Naive B cell (primary cell): ENCODE data around the gene PRDX5. TPM values are rescaled to one million over a fixed set of nuclear protein-coding genes. Genes with fewer than 3 reads are reported as not detected.
A peak's percentile ranks its signal among the peaks of the same experiment; 100 is the strongest.
"Not testable (repeated sequence)": the region's sequence is repeated elsewhere in the genome, so short reads cannot be mapped to it uniquely, and the experiment has no call there.

Source experiments
- ATAC-seq, 2 donors: fragments of 150-1000 bp; cut with Tn5 transposase; 2 replicates each; pipeline ENCODE4 v1.10.0; 2021; ENCODE audit warnings: low read depth in 2 of 2, mild to moderate bottlenecking in 2 of 2, moderate library complexity in 2 of 2
- DNase-seq: peaks from one replicate; pipeline ENCODE4 v3.0.0; 2022
- H3K27ac Mint-ChIP-seq, 6 donors: one replicate each; pipeline ENCODE4 v1.8.0; 2020 to 2022; ENCODE audit warnings: mild to moderate bottlenecking in 6 of 6, mixed read lengths in 6 of 6, moderate library complexity in 5 of 6, inconsistent platforms in 2 of 6
- H3K27me3 Mint-ChIP-seq, 3 donors: one replicate each; pipeline ENCODE4 v1.8.0; 2021 to 2022; ENCODE audit warnings: mixed read lengths in 3 of 3, mild to moderate bottlenecking in 1 of 3
- H3K36me3 Mint-ChIP-seq, 2 donors: one replicate each; pipeline ENCODE4 v1.8.0; 2020 to 2022; ENCODE audit warnings: mixed read lengths in 2 of 2, inconsistent platforms in 1 of 2, mild to moderate bottlenecking in 1 of 2
- H3K4me1 Mint-ChIP-seq, 3 donors: one replicate each; pipeline ENCODE4 v1.8.0; 2020 to 2022; ENCODE audit warnings: mixed read lengths in 3 of 3, inconsistent platforms in 1 of 3, mild to moderate bottlenecking in 1 of 3, moderate library complexity in 1 of 3
- H3K4me3 Mint-ChIP-seq, 8 donors: one replicate each; pipeline ENCODE4 v1.8.0; 2020 to 2022; ENCODE audit warnings: mild to moderate bottlenecking in 8 of 8, mixed read lengths in 8 of 8, moderate library complexity in 8 of 8, inconsistent platforms in 2 of 8
- H3K9me3 Mint-ChIP-seq, 7 donors: one replicate each; pipeline ENCODE4 v1.8.0; 2020 to 2022; ENCODE audit warnings: mixed read lengths in 7 of 7, mild to moderate bottlenecking in 5 of 7, inconsistent platforms in 2 of 7, moderate library complexity in 1 of 7
- polyA plus RNA-seq, 6 donors: library from polyadenylated mRNA; unstranded; fragments of 300-500 nt; fragmentation: Illumina TruSeq; gene quantifications; one replicate each; pipeline ENCODE4 v1.2.3, GENCODE V29; 2021; ENCODE audit warnings: low read depth in 6 of 6

Gene PRDX5
- polyA plus RNA-seq, 6 donors from 2014 or later = 229 to 385 (median 248) TPM

DNA sequence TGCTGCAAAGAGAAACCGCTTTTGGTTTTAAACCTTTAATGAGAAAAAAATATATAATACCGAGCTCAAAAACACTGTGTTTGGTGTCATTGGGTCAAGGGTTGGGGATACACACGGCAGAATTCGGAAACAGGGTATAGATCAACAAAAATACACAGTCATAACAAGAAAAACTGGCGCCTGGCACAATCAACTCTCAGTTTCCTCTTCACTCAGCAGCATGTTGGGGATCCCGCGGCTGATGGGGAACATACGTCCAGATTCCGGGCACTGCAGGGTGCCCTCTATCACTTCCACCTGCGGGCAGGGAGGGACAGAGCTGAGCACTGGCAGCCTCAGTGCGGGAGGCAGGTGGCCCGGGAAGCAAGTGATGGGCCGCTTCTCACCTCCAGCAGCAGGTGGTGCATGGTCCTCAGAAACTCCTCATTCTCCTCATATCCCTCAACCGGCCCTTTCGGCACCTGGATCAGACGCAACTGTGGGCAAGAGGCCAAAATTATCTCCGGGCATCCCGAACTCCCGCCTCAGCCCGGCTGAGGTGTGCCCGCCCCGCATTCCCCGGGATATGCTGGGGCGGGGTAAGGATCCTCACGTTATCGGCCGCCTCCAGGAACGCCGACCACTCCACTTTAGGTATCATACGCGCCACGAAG is 1.1 kb upstream of the PRDX5 start:
- no peak for DNase-seq
- Mint-ChIP-seq H3K9me3 (no peaks in the 10 kb centered on the region), H3K4me3 (peak overlapping the region; percentile 82 to 99 (median 95)), H3K36me3 (peaks cover 0 to 22% of the 10 kb centered on the region in 2 donors), H3K4me1 (peaks cover 42 to 67% (median 57%) of the 10 kb centered on the region in 3 donors), H3K27me3 (no peaks in the 10 kb centered on the region), H3K27ac (peak overlapping the region; percentile 99 to 100 (median 100))
- ATAC-seq = peak; percentile 6 to 11

DNA sequence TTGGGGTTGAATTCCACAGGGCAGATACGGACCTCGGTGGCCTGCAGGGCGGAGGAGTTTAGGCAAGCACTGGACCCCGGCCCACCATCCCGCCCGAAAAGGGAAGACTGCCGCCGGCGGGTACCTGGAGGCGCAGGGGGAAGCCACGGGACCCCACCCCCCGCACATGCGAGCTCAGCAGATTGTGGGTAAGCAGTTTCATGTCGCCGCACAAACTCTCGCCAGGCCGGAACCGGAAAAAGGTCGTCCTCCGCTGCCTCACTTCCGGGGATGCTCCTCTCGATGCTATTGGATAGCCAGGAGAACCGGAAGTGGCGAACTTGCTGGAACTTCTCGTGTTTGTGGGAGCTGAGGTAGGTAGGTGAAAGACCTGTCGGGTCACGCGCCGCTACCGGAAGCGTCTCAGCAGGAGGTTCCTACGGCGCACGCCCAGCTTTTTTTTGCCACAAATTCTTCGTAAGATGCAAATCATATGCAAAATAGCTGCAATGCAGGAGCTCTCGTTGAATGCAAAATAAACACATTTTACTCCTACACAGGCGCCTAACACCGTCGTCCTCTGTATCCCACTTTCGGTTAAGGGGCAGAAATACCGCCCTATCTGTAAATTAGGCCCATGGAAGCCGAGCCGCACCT is 478 bp upstream of the PRDX5 start, which contains the start of gene TRMT112:
Gene TRMT112 (minus strand): TSS at position 235 of the 636 bp plus-strand sequence. CDS start 33 bp downstream, at position 202.
- Mint-ChIP-seq H3K27me3 (no peaks in the 10 kb centered on the region), H3K27ac (peak within 1 kb of the TSS; percentile 99 to 100 (median 100)), H3K4me3 (peak within 1 kb of the TSS; percentile 82 to 99 (median 95)), H3K4me1 (peaks cover 41 to 66% (median 56%) of the 10 kb centered on the region in 3 donors), H3K36me3 (peaks cover 0 to 22% of the 10 kb centered on the region in 2 donors), H3K9me3 (no peaks in the 10 kb centered on the region)
- DNase-seq (peak; percentile 96), ATAC-seq (peak; percentile 72 to 73)

DNA sequence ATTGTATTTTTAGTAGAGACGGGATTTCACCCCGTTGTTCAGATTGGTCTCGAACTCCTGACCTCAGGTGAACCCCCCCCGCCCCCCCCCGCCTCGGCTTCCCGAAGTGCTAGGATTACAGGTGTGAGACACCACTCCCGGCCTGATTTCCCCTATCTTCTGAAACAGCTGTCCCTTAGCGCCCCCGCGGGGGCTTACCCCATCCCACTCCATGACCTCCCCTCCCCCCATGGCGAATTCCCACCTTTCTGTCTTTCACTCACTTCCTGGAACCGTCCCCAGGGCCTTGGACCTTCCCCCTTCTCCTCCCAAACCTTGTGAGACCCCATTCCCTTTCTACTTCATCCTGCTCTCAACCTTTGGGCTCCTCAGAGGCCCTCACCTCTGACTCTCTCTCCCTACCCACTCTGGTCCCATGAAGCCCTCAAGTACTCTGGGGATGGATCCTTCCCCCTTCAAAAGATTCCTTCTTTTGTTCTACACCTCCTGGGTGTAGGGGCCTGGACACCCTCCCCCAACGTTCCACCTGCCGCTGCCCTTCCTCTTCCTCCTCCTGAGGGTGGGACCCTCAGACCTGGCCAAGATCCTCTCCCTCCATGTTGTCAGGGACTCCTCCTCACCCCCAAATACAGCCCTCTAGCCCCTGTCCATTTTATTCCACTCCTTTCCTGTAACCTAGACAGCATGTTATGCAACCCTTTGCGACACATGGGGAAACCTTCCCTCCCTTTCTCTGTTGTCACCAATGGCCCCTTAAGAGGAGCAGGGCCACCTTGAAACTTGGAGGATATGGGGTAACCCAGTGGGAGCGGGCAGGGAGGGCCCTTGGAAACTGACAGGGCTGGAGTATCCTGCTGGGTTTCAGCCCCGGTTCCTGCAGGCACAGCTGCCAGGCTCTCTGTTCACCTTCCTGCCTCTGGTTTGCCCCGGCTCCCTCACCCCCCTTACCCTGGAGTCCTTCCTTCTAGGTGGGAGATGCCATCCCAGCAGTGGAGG is 1.1 kb downstream of the PRDX5 start:
- no peaks in the 10 kb centered on the region for H3K9me3 Mint-ChIP-seq
- H3K27ac Mint-ChIP-seq = peak overlapping the region; percentile 93 to 99 (median 96)
- H3K4me1 Mint-ChIP-seq = peaks cover 33 to 55% (median 48%) of the 10 kb centered on the region in 3 donors
- peak overlapping the region; percentile 82 to 99 (median 95) for H3K4me3 Mint-ChIP-seq
- DNase-seq = no peak
- no peaks in the 10 kb centered on the region for H3K27me3 Mint-ChIP-seq
- ATAC-seq = no peak
- H3K36me3 Mint-ChIP-seq = peaks cover 0 to 16% of the 10 kb centered on the region in 2 donors

DNA sequence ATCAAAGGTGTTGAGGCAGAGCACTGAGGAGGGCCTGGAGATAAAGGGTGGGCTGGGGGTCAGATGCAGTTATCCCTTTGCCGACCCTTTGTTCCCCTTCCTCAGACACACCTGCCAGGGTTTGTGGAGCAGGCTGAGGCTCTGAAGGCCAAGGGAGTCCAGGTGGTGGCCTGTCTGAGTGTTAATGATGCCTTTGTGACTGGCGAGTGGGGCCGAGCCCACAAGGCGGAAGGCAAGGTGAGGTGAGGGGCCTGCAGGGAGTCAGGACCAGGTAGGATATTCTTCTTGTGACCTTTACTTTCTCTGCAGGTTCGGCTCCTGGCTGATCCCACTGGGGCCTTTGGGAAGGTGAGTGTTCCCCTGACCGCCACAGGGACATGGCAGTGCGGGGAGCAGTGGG is 2.6 kb downstream of the PRDX5 start:
- H3K4me1 Mint-ChIP-seq = peaks cover 33 to 55% (median 46%) of the 10 kb centered on the region in 3 donors
- ATAC-seq (no peak), DNase-seq (no peak)
- no peaks in the 10 kb centered on the region for H3K27me3 Mint-ChIP-seq
- peak overlapping the region in 3 of 6 donors; percentile 16 to 99 (median 60) for H3K27ac Mint-ChIP-seq
- no peaks in the 10 kb centered on the region for H3K9me3 Mint-ChIP-seq
- H3K36me3 Mint-ChIP-seq = peaks cover 0 to 16% of the 10 kb centered on the region in 2 donors
- H3K4me3 Mint-ChIP-seq = peak overlapping the region in 4 of 8 donors; percentile 16 to 94 (median 64)

DNA sequence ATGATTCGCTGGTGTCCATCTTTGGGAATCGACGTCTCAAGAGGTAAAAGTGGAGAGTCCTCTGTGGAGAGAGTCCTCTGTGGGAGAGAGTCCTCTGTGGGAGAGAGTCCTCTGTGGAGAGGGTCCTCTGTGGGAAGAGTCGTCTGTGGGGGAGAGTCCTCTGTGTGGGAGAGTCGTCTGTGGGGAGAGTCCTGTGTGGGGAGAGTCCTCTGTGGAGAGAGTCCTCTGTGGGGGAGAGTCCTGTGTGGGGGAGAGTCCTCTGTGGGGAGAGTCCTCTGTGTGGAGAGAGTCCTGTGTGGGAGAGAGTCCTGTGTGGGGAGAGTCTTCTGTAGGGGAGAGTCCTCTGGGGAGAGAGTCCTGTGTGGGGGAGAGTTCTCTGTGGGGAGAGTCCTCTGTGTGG is 3.1 kb downstream of the PRDX5 start:
- DNase-seq (no peak), ATAC-seq (no peak)
- Mint-ChIP-seq H3K4me1 (peaks cover 33 to 54% (median 46%) of the 10 kb centered on the region in 3 donors), H3K27me3 (no peaks in the 10 kb centered on the region), H3K4me3 (peak overlapping the region in 6 of 8 donors; percentile 17 to 94 (median 44)), H3K36me3 (peaks cover 0 to 16% of the 10 kb centered on the region in 2 donors), H3K27ac (peak overlapping the region in 3 of 6 donors; percentile 16 to 99 (median 60)), H3K9me3 (no peaks in the 10 kb centered on the region)

DNA sequence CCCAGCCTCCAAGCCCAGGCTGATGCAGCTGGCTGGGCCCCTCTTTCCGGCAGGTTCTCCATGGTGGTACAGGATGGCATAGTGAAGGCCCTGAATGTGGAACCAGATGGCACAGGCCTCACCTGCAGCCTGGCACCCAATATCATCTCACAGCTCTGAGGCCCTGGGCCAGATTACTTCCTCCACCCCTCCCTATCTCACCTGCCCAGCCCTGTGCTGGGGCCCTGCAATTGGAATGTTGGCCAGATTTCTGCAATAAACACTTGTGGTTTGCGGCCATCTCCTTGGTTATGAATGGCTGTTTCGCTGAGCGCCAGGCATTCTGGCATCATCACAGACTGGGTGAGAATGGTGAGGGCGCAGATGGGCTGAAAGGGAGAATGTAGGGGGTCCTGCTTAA is 3.6 kb downstream of the PRDX5 start:
- Mint-ChIP-seq H3K4me3 (peak overlapping the region in 2 of 8 donors; percentile 35 to 94), H3K36me3 (peaks cover 0 to 18% of the 10 kb centered on the region in 2 donors), H3K27ac (peak overlapping the region in 1 of 6 donors; percentile 77), H3K9me3 (no peaks in the 10 kb centered on the region), H3K4me1 (peaks cover 31 to 49% (median 41%) of the 10 kb centered on the region in 3 donors), H3K27me3 (no peaks in the 10 kb centered on the region)
- ATAC-seq = no peak
- no peak for DNase-seq

DNA sequence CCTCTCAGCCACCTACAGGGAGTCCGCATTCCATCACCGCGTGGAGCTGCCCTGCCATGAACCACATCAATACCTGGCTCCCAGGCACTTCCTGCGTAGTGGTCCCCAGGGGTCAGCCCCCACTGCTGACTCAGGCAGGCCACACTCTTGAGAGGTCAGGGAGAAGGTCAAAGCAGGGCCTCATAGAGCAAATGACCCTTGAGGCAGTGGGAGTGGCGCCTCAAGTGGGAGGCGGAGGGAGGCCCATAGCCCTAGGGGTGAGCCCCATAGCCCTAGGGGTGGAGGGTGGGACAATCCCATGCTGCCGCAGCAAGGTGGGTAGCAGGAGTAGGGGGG is 5.0 kb downstream of the PRDX5 start:
- Mint-ChIP-seq H3K4me3 (no peak overlapping the region), H3K27ac (peak overlapping the region in 1 of 6 donors; percentile 47), H3K4me1 (peaks cover 26 to 38% (median 29%) of the 10 kb centered on the region in 3 donors), H3K27me3 (no peaks in the 10 kb centered on the region), H3K9me3 (no peaks in the 10 kb centered on the region), H3K36me3 (peaks cover 0 to 24% of the 10 kb centered on the region in 2 donors)
- DNase-seq = no peak
- no peak for ATAC-seq

DNA sequence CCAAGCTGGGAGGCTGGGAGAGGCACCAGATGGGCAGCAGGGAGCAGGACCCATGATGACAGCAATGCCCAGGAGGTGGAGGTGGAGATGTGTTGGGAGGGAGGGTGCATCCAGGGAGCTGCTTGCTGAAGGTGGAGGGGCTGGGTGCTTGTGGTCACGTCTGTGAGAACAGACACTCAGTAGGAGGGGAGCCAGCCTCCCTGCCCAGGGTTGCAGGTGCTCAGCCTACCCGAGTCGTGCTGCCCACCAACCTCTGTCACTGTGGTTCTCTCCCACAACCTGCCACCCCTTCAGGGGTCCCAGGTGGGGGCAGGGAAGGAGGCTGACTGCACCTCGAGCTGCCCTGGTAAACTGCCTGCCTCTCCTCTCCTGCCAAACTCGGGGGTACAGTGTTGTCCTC is 5.5 kb downstream of the PRDX5 start:
- peak overlapping the region in 3 of 6 donors; percentile 44 to 47 (median 47) for H3K27ac Mint-ChIP-seq
- H3K27me3 Mint-ChIP-seq = no peaks in the 10 kb centered on the region
- no peak for ATAC-seq
- H3K9me3 Mint-ChIP-seq = no peaks in the 10 kb centered on the region
- H3K4me1 Mint-ChIP-seq = peaks cover 22 to 33% (median 25%) of the 10 kb centered on the region in 3 donors
- DNase-seq = no peak
- no peak overlapping the region for H3K4me3 Mint-ChIP-seq
- peaks cover 0 to 24% of the 10 kb centered on the region in 2 donors for H3K36me3 Mint-ChIP-seq

DNA sequence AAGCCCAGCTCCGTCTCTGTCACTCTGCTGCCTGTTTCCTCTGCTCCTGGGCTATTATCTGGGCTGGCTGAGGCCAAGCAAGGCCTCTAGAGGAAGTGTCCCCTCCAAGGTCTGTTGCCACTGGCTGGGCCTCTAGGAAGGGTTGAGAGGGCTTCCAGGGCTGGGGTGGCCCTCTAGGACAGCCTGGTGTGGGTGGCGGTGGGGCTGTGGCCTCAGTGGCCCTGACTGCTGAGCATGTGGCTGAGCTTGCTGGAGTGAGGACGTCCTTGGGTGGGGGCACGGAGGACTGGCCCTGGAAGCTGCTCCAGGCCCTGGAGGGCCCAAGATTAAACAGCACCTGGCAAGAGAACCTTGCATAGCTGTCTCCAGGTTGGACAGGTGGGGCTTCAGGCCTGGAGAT is 6.1 kb downstream of the PRDX5 start:
- H3K4me3 Mint-ChIP-seq, ATAC-seq, DNase-seq, H3K27ac Mint-ChIP-seq, H3K27me3 Mint-ChIP-seq, H3K9me3 Mint-ChIP-seq: not testable (repeated sequence)
- Mint-ChIP-seq H3K36me3 (peaks cover 0 to 24% of the 10 kb centered on the region in 2 donors), H3K4me1 (peaks cover 19 to 29% (median 20%) of the 10 kb centered on the region in 3 donors)

DNA sequence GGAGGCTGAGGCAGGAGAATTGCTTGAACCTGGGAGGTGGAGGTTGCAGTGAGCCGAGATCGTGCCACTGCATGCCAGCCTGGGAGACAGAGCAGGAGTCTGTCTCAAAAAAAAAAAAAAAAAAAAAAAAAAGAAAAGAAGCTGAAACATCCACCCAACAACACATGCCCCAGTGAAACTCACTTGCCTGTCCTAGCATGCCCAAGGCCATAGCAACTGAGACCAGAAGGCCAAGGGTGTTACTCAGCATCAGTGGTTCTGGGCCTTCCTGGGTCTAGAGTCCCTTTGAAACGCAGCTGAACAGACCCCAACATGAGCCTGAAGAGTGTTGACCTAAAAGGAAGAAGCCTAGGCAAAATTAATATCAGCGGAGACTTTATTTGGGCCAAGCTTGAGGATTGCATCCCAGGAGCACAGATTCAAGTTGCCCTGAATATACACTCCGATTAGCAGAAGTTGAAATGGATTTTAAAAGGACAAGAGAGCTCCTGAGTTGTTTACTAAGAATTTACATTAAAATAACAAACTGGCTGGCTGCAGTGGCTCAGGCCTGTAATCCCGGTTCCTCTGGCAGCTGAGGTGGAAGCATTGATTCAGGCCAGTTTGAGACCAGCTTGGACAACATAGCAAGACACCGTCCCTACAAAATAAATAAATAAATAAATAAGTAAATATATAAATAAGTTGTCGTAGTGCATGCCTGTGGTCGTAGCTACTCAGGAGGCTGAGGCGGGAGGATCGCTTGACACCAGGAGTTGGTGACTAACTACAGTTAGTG is 7.0 kb downstream of the PRDX5 start:
- ATAC-seq = no peak
- H3K36me3 Mint-ChIP-seq = peaks cover 0 to 24% of the 10 kb centered on the region in 2 donors

DNA sequence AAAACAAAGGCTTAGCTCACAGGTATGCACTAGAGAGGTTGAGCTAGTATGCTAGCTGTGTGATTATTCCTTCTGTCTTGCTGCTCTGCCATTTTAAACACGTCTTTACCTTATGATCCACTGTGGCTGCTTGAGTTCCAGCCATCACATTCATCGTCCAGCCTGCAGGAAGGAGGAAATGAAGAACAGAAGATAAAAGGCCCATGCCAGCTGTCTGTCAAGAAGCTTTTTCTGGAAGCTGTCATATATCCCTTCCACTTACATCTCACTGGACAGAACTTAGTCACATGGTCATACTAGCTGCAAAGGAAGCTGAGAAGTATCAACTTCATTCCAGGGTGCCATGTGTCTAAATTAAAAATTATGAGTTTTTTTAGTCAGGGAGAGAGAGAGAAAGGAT is 9.5 kb downstream of the PRDX5 start:
- peaks cover 0 to 8% of the 10 kb centered on the region in 2 donors for H3K36me3 Mint-ChIP-seq
- H3K9me3 Mint-ChIP-seq = no peaks in the 10 kb centered on the region
- H3K27me3 Mint-ChIP-seq = no peaks in the 10 kb centered on the region
- no peak overlapping the region for H3K27ac Mint-ChIP-seq
- no peak overlapping the region for H3K4me3 Mint-ChIP-seq
- ATAC-seq (no peak), DNase-seq (no peak)
- H3K4me1 Mint-ChIP-seq = peaks cover 7 to 14% (median 12%) of the 10 kb centered on the region in 3 donors

More for the DNA sequence above, 7.0 kb downstream of the PRDX5 start:
- Mint-ChIP-seq H3K4me3 (no peak overlapping the region), H3K27me3 (no peaks in the 10 kb centered on the region), H3K27ac (no peak overlapping the region), H3K9me3 (no peaks in the 10 kb centered on the region), H3K4me1 (peaks cover 11 to 20% (median 14%) of the 10 kb centered on the region in 3 donors)
- no peak for DNase-seq

DNA sequence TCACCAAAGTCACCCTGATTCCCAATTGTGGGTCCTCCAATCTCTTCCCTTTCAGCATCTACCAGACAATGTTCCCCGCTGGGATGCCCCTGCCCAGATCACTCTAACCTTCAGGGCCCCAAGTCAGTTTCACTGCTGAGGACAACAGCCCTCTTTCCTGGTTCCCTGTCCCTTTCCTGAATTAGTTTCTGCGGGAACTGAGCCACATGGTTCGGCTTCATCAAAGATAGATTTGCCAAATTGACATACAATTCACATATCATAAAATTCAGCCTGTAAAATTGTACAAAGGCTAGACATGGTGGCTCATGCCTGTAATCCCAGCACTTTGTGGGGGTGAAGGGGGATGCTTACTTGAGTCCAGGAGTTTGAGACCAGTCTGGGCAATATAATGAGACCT is 10.1 kb downstream of the PRDX5 start:
- H3K4me3 Mint-ChIP-seq = no peak overlapping the region
- DNase-seq = no peak
- H3K9me3 Mint-ChIP-seq = no peaks in the 10 kb centered on the region
- H3K4me1 Mint-ChIP-seq = peaks cover 7 to 14% (median 12%) of the 10 kb centered on the region in 3 donors
- H3K27me3 Mint-ChIP-seq = no peaks in the 10 kb centered on the region
- H3K27ac Mint-ChIP-seq = peak overlapping the region in 1 of 6 donors; percentile 81
- ATAC-seq = no peak
- peaks cover 0 to 8% of the 10 kb centered on the region in 2 donors for H3K36me3 Mint-ChIP-seq
